Measurements from ENCODE around the gene CECR2. TPM values are rescaled to one million over a fixed set of nuclear protein-coding genes. Genes with fewer than 3 reads are reported as not detected.
A peak's percentile ranks its signal among the peaks of the same experiment; 100 is the strongest.

The CECR2 gene
- total RNA-seq, 1 experiment from 2014 or later: 3.6 TPM

DNA sequence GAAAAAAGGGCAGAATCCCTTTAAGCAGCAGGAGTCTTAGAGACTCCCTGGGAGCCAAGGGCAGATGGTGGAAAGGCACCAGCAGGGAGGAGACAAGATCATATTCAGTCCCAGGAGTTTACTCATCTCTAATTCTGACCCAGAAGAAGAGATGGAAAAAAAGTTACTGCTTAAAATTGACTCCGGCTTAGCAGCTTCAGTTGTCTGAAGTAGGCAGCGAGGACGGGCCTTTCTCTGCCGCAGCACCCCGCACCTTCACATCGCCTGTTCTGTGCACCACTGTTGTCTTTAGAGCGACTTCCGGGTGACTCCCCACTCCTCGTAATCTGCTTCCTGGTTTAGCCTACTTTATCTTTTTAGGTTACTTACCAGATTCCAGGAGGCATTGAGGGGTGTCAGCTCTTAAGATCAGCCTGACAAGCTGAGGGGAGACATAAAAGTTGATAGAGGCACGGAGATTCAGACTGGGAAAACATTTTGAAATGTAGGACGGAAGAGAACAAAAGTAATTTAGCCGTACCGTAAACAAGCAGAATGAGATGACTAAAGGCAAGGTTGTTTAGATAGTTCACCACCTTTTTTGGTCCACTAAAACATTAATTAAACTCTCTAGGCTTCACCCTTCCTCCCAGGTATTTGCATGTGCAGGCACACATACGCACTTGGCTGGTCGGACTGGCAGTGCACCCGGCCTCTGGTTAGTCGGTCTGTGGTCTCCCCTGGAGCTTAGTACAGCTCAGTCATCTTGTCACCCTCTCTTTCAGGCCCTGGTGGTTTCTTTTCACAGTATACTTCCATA lies 74.3 kb downstream of the CECR2 start:
- no peak for DNase-seq (ENCODE audit: low read depth, low spot score)
- CTCF ChIA-PET: interaction anchor here (0.5 kb wide), 1 partner anchor 272 kb away, joined by 4 read pairs; no protein-coding TSS in a partner anchor
- no TSS peak for BruUV-seq (replicated peaks)
- in situ Hi-C loops (cut with HindIII; ENCODE audit: low pct_unique_long_range_greater_than_20kb, low sequenced_read_pairs): no loop called here
- no peaks in the 10 kb centered on the region for H3K4me1 ChIP-seq (ENCODE audit: control insufficient read depth, insufficient read depth, low read length)
- peak overlapping the region; percentile 76 for H3K27ac ChIP-seq (ENCODE audit: low read length)
- H3K4me3 ChIP-seq (ENCODE audit: low read depth in 2 of 2, low read length in 2 of 2): peak overlapping the region; percentile 22 to 44
- TF ChIP-seq TCF7L2 (IDR thresholded peaks at IDR 0.05; ENCODE audit: low read depth, low read length) (no peak), SIN3A (IDR thresholded peaks at IDR 0.05; ENCODE audit: borderline replicate concordance, insufficient read depth, low read depth, low read length) (no peak), POLR2AphosphoS5 (IDR thresholded peaks at IDR 0.05; ENCODE audit: low read depth, low read length) (no peak)
- TF ChIP-seq, protein P1, sequence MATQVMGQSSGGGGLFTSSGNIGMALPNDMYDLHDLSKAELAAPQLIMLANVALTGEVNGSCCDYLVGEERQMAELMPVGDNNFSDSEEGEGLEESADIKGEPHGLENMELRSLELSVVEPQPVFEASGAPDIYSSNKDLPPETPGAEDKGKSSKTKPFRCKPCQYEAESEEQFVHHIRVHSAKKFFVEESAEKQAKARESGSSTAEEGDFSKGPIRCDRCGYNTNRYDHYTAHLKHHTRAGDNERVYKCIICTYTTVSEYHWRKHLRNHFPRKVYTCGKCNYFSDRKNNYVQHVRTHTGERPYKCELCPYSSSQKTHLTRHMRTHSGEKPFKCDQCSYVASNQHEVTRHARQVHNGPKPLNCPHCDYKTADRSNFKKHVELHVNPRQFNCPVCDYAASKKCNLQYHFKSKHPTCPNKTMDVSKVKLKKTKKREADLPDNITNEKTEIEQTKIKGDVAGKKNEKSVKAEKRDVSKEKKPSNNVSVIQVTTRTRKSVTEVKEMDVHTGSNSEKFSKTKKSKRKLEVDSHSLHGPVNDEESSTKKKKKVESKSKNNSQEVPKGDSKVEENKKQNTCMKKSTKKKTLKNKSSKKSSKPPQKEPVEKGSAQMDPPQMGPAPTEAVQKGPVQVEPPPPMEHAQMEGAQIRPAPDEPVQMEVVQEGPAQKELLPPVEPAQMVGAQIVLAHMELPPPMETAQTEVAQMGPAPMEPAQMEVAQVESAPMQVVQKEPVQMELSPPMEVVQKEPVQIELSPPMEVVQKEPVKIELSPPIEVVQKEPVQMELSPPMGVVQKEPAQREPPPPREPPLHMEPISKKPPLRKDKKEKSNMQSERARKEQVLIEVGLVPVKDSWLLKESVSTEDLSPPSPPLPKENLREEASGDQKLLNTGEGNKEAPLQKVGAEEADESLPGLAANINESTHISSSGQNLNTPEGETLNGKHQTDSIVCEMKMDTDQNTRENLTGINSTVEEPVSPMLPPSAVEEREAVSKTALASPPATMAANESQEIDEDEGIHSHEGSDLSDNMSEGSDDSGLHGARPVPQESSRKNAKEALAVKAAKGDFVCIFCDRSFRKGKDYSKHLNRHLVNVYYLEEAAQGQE (IDR thresholded peaks at IDR 0.05; ENCODE audit: insufficient read depth in 1 of 2, low read depth in 2 of 2, low read length in 1 of 2): no peak
- TF ChIP-seq, protein P2, sequence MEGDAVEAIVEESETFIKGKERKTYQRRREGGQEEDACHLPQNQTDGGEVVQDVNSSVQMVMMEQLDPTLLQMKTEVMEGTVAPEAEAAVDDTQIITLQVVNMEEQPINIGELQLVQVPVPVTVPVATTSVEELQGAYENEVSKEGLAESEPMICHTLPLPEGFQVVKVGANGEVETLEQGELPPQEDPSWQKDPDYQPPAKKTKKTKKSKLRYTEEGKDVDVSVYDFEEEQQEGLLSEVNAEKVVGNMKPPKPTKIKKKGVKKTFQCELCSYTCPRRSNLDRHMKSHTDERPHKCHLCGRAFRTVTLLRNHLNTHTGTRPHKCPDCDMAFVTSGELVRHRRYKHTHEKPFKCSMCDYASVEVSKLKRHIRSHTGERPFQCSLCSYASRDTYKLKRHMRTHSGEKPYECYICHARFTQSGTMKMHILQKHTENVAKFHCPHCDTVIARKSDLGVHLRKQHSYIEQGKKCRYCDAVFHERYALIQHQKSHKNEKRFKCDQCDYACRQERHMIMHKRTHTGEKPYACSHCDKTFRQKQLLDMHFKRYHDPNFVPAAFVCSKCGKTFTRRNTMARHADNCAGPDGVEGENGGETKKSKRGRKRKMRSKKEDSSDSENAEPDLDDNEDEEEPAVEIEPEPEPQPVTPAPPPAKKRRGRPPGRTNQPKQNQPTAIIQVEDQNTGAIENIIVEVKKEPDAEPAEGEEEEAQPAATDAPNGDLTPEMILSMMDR (IDR thresholded peaks at IDR 0.05): no peak
- ATAC-seq: peak; percentile 86
- no peaks in the 10 kb centered on the region for H3K36me3 ChIP-seq (ENCODE audit: control insufficient read depth, insufficient read depth, low read length)
- POLR2A ChIA-PET: interaction anchor here (0.7 kb wide), 1 partner anchor 8 kb away, joined by 4 read pairs; no protein-coding TSS in a partner anchor
- H3K9me3 ChIP-seq (ENCODE audit: control insufficient read depth, insufficient read depth, low read depth, low read length): no peaks in the 10 kb centered on the region
- intact Hi-C loops (cut with micrococcal nuclease; ENCODE audit: unreplicated experiment): no loop called here
- H3K27me3 ChIP-seq (ENCODE audit: control insufficient read depth, insufficient read depth, low read length): no peaks in the 10 kb centered on the region

DNA sequence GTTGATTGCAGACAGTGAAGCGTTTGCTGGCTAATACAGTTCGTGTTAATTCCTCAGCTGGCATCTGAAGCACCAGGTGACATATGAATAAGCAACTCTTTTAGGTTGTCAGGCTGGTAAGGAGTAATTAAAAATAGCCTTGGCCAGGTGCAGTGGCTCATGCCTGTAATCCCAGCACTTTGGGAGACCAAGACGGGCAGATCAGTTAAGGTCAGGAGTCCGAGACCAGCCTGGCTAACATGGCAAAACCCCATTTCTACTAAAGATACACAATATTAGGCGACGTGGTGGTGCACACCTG lies 74.9 kb downstream of the CECR2 start:
- no peak overlapping the region for H3K4me3 ChIP-seq (ENCODE audit: low read depth in 2 of 2, low read length in 2 of 2)
- TF ChIP-seq POLR2AphosphoS5 (IDR thresholded peaks at IDR 0.05; ENCODE audit: low read depth, low read length) (no peak), TCF7L2 (IDR thresholded peaks at IDR 0.05; ENCODE audit: low read depth, low read length) (no peak)
- CTCF ChIA-PET: interaction anchor here (0.5 kb wide), 1 partner anchor 272 kb away, joined by 4 read pairs; no protein-coding TSS in a partner anchor
- no peaks in the 10 kb centered on the region for H3K27me3 ChIP-seq (ENCODE audit: control insufficient read depth, insufficient read depth, low read length)
- no peaks in the 10 kb centered on the region for H3K4me1 ChIP-seq (ENCODE audit: control insufficient read depth, insufficient read depth, low read length)
- no peaks in the 10 kb centered on the region for H3K36me3 ChIP-seq (ENCODE audit: control insufficient read depth, insufficient read depth, low read length)
- ATAC-seq: no peak
- POLR2A ChIA-PET: no interaction called here
- H3K9me3 ChIP-seq (ENCODE audit: control insufficient read depth, insufficient read depth, low read depth, low read length): no peaks in the 10 kb centered on the region
- in situ Hi-C loops (cut with HindIII; ENCODE audit: low pct_unique_long_range_greater_than_20kb, low sequenced_read_pairs) (no loop called here), intact Hi-C loops (cut with micrococcal nuclease; ENCODE audit: unreplicated experiment) (no loop called here)
- BruUV-seq (replicated peaks): no TSS peak
- no peak for DNase-seq (ENCODE audit: low read depth, low spot score)
- H3K27ac ChIP-seq (ENCODE audit: low read length): peak overlapping the region; percentile 76

DNA sequence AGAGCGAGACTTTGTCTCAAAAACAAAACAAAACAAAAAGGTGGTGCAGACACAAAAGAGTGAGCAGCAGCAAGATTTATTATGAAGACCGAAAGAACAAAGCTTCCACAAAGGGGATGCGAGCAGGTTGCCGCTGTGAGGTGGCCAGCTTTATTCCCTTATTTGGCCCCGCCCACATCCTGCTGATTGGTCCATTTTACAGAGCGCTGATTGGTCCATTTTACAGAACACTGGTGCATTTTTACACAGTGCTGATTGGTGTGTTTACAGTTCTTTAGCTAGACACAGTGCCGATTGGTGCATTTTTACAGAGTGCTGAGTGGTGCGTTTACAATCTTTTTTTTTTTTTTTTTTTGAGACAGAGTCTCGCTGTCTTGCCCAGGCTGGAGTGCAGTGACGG lies 77.4 kb downstream of the CECR2 start:
- no peak for ATAC-seq
- Histone ChIP-seq H3K4me1 (ENCODE audit: control insufficient read depth, insufficient read depth, low read length) (no peaks in the 10 kb centered on the region), H3K27me3 (ENCODE audit: control insufficient read depth, insufficient read depth, low read length) (no peaks in the 10 kb centered on the region), H3K9me3 (ENCODE audit: control insufficient read depth, insufficient read depth, low read depth, low read length) (no peaks in the 10 kb centered on the region), H3K4me3 (ENCODE audit: low read depth in 2 of 2, low read length in 2 of 2) (no peak overlapping the region), H3K27ac (ENCODE audit: low read length) (no peak overlapping the region), H3K36me3 (ENCODE audit: control insufficient read depth, insufficient read depth, low read length) (no peaks in the 10 kb centered on the region)
- no peak for DNase-seq (ENCODE audit: low read depth, low spot score)
- in situ Hi-C loops (cut with HindIII; ENCODE audit: low pct_unique_long_range_greater_than_20kb, low sequenced_read_pairs): no loop called here
- BruUV-seq (replicated peaks): no TSS peak
- ChIA-PET CTCF (interaction anchor here (0.6 to 0.9 kb wide), 3 partner anchors 8 to 191 kb away, joined by 3 to 4 read pairs (median 3); no protein-coding TSS in a partner anchor), POLR2A (interaction anchor here (0.7 kb wide), 1 partner anchor 403 kb away, joined by 10 read pairs; no protein-coding TSS in a partner anchor)
- TF ChIP-seq, protein P1 (IDR thresholded peaks at IDR 0.05; ENCODE audit: insufficient read depth in 1 of 2, low read depth in 2 of 2, low read length in 1 of 2): no peak
- TF ChIP-seq SIN3A (IDR thresholded peaks at IDR 0.05; ENCODE audit: borderline replicate concordance, insufficient read depth, low read depth, low read length) (no peak), TCF7L2 (IDR thresholded peaks at IDR 0.05; ENCODE audit: low read depth, low read length) (no peak), POLR2AphosphoS5 (IDR thresholded peaks at IDR 0.05; ENCODE audit: low read depth, low read length) (no peak)
- TF ChIP-seq, protein P2 (IDR thresholded peaks at IDR 0.05): no peak
- intact Hi-C loops (cut with micrococcal nuclease; ENCODE audit: unreplicated experiment): no loop called here
